Nasal cavity respiratory epithelium epithelial cell of viscerocranial mucosa (primary cell): ENCODE measurements around the gene MPC1L. TPM values are rescaled to one million over a fixed set of nuclear protein-coding genes. Genes with fewer than 3 reads are reported as not detected.

Experiments used
- total RNA-seq: library from RNA; depleted of rRNA; stranded (reverse); fragments of >200 nt; gene quantifications from 2 replicates; pipeline ENCODE4 v1.2.3, GENCODE V29; 2014

The MPC1L gene
- total RNA-seq: not detected in 2 replicates

DNA sequence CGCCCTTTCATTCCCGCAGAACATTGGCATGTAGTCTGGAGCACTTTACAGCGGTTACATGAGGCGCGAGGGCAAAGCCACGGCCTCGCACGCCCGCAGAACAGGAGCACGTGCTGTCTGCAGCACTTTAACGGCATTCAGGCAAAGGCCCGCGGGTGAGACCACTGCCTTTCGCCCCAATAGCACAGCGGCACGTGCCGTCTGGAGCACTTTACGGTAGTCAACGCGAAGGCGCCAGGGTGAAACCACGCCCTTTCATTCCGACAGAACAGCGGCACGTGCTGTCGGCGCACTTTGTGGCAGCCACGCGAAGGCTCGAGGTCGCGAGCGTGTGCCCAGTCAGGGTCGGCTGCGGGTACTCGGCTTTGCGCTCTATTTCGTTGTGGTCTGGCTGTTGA, at the start of gene MPC1L:
Gene MPC1L (plus strand): TSS at position 290 of the 398 bp plus-strand sequence. CDS start 138 bp downstream, outside the sequence.

DNA sequence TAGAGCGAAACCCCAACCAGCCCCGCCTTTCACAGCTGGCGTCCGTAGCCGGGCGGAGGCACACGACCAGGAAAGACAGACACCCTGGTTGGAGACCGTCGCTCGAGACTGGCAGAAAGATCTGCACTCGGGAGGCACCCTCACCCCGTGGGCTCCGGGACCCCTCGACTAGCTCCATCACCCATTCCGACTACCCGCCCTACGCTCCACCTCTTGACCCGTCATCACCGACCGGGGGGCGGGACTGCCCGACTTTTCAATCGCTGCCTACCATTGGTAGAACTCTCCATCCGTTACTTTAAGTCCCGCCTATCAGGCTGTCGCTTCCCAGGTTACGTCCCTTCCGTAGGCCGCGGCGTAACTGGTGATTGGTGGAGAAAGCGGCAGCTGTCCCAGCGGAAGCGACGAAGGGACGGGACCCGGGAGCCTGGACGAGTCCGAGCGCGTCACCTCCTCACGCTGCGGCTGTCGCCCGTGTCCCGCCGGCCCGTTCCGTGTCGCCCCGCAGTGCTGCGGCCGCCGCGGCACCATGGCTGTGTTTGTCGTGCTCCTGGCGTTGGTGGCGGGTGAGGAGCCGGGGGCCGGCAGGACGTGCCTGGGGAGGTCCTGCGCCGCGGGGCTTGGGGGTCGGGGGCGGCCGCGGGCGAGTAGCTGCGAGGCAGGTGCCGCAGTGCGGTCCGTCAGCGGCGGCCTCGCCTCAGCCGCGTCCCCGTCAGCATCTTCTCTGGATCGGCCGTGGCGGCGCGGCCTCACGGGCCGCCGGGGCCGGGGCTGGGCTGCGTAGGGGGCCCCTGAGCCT, 42.5 kb upstream of the MPC1L start, which contains the start of gene ATP6AP2:
Gene ATP6AP2 (plus strand): TSS at position 434 of the 799 bp plus-strand sequence. CDS start 96 bp downstream, at position 530.

GRCh38 chrX:40647307-40648197, 24.3 kb downstream of the MPC1L start, which contains the start of gene CXorf38:
CXorf38 (minus strand) TSS chrX:40647561; CDS start chrX:40647520, 41 bp downstream.

Other genes with a start within 250 kb of the MPC1L start
- gene ATP6AP2, start 42.5 kb upstream of the MPC1L start, total RNA-seq: 139 and 146 TPM in 2 replicates
- 10.9 and 12.3 TPM in 2 replicates for gene CXorf38, start 24.1 kb downstream of the MPC1L start, total RNA-seq
- gene MED14, start 112.1 kb downstream of the MPC1L start, total RNA-seq: 9.6 and 27.5 TPM in 2 replicates